Measurements from ENCODE around the gene ZNF668. TPM values are rescaled to one million over a fixed set of nuclear protein-coding genes. Genes with fewer than 3 reads are reported as not detected.

ZNF668 gene
- total RNA-seq, 2 donors from 2014 or later = 16.4 to 30.5 TPM

- no peak for DNase-seq (ENCODE audit: low spot score)
- Mint-ChIP-seq H3K27me3 (no peaks in the 10 kb centered on the region), H3K27ac (no peak overlapping the region), H3K4me3 (no peak overlapping the region), H3K36me3 (no peaks in the 10 kb centered on the region), H3K9me3 (no peaks in the 10 kb centered on the region), H3K4me1 (ENCODE audit: low read depth in 2 of 2) (peaks cover 11 to 17% of the 10 kb centered on the region in 2 donors)
- ATAC-seq = no peak
These were observed 16.5 kb upstream of the ZNF668 start for GRCh38 chr16:31090540-31090939.

DNA sequence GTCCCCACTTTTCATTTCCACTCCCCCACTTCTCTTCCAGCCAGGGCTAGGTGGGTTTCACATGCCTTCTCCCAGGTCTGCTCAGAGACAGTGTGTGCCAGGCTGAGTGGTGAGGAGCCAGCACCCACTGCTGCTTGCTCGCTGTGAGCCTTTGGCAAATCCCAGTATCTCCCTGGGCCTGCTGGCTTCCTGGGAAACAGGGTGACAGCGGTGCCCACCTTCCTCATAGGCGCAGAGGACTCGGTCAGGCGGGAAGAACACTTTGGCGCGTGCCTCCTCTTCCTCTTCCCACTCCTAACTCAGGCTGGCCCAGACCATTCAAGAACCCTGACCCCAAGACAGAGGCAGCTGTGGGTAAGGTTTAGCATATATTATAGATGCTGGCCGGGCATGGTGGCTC, 15.2 kb upstream of the ZNF668 start:
- ATAC-seq (no peak), DNase-seq (ENCODE audit: low spot score) (no peak)
- Mint-ChIP-seq H3K9me3 (no peaks in the 10 kb centered on the region), H3K27ac (peak overlapping the region in 1 of 2 donors; percentile 63), H3K4me1 (ENCODE audit: low read depth in 2 of 2) (peaks cover 5 to 15% of the 10 kb centered on the region in 2 donors), H3K36me3 (no peaks in the 10 kb centered on the region), H3K4me3 (no peak overlapping the region), H3K27me3 (no peaks in the 10 kb centered on the region)

DNA sequence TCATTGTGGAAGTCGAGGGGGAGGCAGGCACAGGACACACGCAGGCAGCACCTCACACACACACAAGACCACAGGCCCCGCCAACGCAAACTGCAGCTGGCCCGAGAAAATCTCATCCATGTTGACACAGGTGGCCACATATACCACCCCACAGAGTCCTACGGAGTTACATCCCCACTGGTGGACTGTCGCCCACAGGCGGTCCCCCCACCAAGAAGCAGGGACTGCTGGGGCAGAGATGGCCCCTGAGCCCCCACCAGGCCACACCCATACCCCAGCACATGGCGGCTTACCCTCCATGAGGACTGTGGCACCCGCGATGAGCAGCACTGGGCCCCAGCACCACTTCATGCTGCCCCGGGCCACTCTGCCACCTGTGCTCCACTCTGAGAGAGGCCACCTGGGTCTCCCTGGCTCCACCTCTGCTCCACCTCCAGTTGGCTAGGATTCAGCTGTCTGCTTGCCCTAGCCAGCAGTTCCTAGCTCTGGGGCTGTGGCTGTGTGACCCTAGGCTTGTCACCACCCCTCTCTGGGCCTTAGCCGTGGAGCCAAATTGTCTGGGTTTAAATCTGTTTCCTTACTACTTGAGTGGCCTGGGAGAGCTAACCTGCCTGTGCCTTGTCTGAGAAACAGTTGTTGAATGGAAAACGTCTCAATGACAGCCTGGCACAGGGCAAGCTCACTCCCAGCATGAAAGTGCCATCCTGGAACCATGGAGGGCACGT, 14.6 kb upstream of the ZNF668 start, which contains the start of gene PRSS53:
Gene PRSS53 (minus strand): TSS at position 485 of the 725 bp plus-strand sequence. CDS start 134 bp downstream, at position 351.
- Mint-ChIP-seq H3K36me3 (no peaks in the 10 kb centered on the region), H3K27me3 (no peaks in the 10 kb centered on the region), H3K27ac (peak within 1 kb of the TSS in 1 of 2 donors; percentile 63), H3K4me3 (no peak within 1 kb of the TSS), H3K4me1 (ENCODE audit: low read depth in 2 of 2) (peaks cover 0 to 10% of the 10 kb centered on the region in 2 donors), H3K9me3 (no peaks in the 10 kb centered on the region)
- no peak for ATAC-seq
- DNase-seq (ENCODE audit: low spot score) = no peak

- H3K27ac Mint-ChIP-seq = no peak overlapping the region
- H3K36me3 Mint-ChIP-seq = no peaks in the 10 kb centered on the region
- ATAC-seq = no peak
- no peak overlapping the region for H3K4me3 Mint-ChIP-seq
- no peaks in the 10 kb centered on the region for H3K9me3 Mint-ChIP-seq
- peaks cover 0 to 8% of the 10 kb centered on the region in 2 donors for H3K4me1 Mint-ChIP-seq (ENCODE audit: low read depth in 2 of 2)
- H3K27me3 Mint-ChIP-seq = no peaks in the 10 kb centered on the region
- no peak for DNase-seq (ENCODE audit: low spot score)
These were observed 13.9 kb upstream of the ZNF668 start for GRCh38 chr16:31087971-31088370.

DNA sequence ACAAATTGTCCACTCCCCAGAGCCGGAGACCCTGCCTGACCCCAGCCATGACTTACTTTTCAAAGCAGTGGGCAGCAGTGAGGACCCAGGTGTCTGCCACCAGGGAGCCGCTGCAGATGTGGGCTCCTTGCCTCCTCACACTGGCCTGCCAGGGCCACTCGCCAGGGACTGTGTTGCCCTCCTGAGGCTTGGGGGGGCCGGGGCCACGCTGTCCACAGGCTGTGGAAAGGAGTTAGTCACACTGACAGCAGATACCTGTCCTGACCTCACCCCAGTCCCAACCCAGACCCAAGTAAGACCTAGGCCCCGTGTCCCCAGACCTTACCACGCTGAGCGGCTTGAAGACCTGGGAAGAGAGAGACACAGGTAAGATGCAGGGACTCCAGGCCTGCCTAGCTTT, 13.4 kb upstream of the ZNF668 start:
- DNase-seq (ENCODE audit: low spot score) (no peak), ATAC-seq (no peak)
- Mint-ChIP-seq H3K36me3 (no peaks in the 10 kb centered on the region), H3K27me3 (no peaks in the 10 kb centered on the region), H3K4me3 (no peak overlapping the region), H3K27ac (no peak overlapping the region), H3K4me1 (ENCODE audit: low read depth in 2 of 2) (peaks cover under 1 to 9% of the 10 kb centered on the region in 2 donors), H3K9me3 (no peaks in the 10 kb centered on the region)

DNA sequence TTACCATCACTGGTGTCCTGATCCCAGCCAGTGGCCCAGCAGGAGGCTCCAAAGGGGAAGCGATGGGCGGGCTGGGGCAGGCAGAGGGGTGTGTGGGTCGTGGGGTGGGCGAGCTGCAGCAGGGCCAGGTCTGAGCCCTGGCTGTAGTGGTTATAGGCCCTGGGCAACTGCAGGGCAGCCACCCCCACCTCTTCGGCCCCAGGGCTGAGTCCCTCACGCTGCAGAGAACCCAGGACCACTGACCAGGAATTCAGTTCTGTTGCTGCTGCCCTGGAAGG, 12.5 kb upstream of the ZNF668 start:
- Mint-ChIP-seq H3K36me3 (no peaks in the 10 kb centered on the region), H3K27me3 (no peaks in the 10 kb centered on the region), H3K27ac (no peak overlapping the region), H3K9me3 (no peaks in the 10 kb centered on the region), H3K4me1 (ENCODE audit: low read depth in 2 of 2) (peaks cover 6 to 14% of the 10 kb centered on the region in 2 donors), H3K4me3 (no peak overlapping the region)
- no peak for ATAC-seq
- no peak for DNase-seq (ENCODE audit: low spot score)

GRCh38 chr16:31085873-31086628, 12.0 kb upstream of the ZNF668 start:
- H3K9me3 Mint-ChIP-seq = no peaks in the 10 kb centered on the region
- DNase-seq (ENCODE audit: low spot score) (no peak), ATAC-seq (no peak)
- H3K27me3 Mint-ChIP-seq = no peaks in the 10 kb centered on the region
- no peak overlapping the region for H3K4me3 Mint-ChIP-seq
- H3K36me3 Mint-ChIP-seq = no peaks in the 10 kb centered on the region
- H3K27ac Mint-ChIP-seq = no peak overlapping the region
- H3K4me1 Mint-ChIP-seq (ENCODE audit: low read depth in 2 of 2) = peaks cover 6 to 14% of the 10 kb centered on the region in 2 donors

GRCh38 chr16:31085411-31085810, 11.4 kb upstream of the ZNF668 start:
- no peak overlapping the region for H3K27ac Mint-ChIP-seq
- no peak for DNase-seq (ENCODE audit: low spot score)
- no peak overlapping the region for H3K4me3 Mint-ChIP-seq
- H3K27me3 Mint-ChIP-seq = no peaks in the 10 kb centered on the region
- H3K9me3 Mint-ChIP-seq = no peaks in the 10 kb centered on the region
- no peak for ATAC-seq
- no peaks in the 10 kb centered on the region for H3K36me3 Mint-ChIP-seq
- peaks cover 6 to 9% of the 10 kb centered on the region in 2 donors for H3K4me1 Mint-ChIP-seq (ENCODE audit: low read depth in 2 of 2)

GRCh38 chr16:31084584-31085302, 10.7 kb upstream of the ZNF668 start:
- Mint-ChIP-seq H3K27me3 (no peaks in the 10 kb centered on the region), H3K4me1 (ENCODE audit: low read depth in 2 of 2) (peaks cover 6 to 9% of the 10 kb centered on the region in 2 donors), H3K4me3 (no peak overlapping the region), H3K27ac (no peak overlapping the region), H3K36me3 (no peaks in the 10 kb centered on the region), H3K9me3 (no peaks in the 10 kb centered on the region)
- DNase-seq (ENCODE audit: low spot score) (no peak), ATAC-seq (peak in 1 of 2 donors; percentile 3)

- Mint-ChIP-seq H3K27ac (no peak overlapping the region), H3K9me3 (no peaks in the 10 kb centered on the region), H3K4me3 (no peak overlapping the region), H3K27me3 (no peaks in the 10 kb centered on the region), H3K36me3 (no peaks in the 10 kb centered on the region), H3K4me1 (ENCODE audit: low read depth in 2 of 2) (peaks cover 6 to 14% of the 10 kb centered on the region in 2 donors)
- ATAC-seq (no peak), DNase-seq (ENCODE audit: low spot score) (no peak)
These were observed 9.9 kb upstream of the ZNF668 start for GRCh38 chr16:31083981-31084380.

DNA sequence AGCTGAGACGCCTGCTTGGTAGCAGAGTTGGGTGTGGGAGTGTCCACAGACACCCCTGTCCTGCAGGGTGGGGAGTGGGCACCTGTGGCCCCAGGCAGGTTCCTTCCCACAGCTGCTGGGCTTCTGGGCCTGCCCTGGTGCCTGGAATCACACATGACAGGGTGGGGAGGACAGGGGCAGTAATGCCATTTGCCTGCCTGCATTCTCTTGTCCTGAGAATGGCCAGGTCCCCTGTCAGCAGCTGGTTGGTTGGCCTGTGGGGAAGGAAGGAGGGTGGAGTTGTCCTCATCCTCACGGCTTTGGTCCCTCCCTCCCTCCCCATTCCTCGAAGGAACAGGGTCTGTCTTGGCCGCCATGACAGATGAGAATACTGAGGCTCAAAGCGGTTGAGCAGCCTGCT, 9.5 kb upstream of the ZNF668 start:
- Mint-ChIP-seq H3K27ac (no peak overlapping the region), H3K4me1 (ENCODE audit: low read depth in 2 of 2) (peaks cover 6 to 18% of the 10 kb centered on the region in 2 donors), H3K36me3 (no peaks in the 10 kb centered on the region), H3K4me3 (no peak overlapping the region), H3K27me3 (no peaks in the 10 kb centered on the region), H3K9me3 (no peaks in the 10 kb centered on the region)
- DNase-seq (ENCODE audit: low spot score) = no peak
- ATAC-seq = no peak

DNA sequence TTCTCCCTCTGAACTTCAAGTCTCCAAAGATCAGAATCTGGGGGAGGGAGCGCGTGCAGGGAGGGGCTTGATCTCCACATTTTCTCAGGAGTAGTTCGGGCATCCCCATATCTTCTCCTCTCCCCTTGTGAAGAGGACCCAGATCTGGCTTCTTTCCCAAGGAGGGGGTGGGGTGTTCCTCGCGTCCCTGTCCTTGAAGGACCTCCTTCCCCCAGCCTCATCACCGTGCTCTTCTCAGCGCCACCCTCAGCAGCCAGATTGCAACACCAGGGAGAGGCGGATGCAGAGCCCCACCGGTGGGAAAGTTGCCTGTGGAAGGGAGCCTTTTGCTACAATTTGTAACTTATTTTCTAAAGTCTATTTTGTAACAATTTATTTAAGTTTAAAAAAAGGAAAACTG, 9.0 kb upstream of the ZNF668 start:
- no peak for ATAC-seq
- H3K4me1 Mint-ChIP-seq (ENCODE audit: low read depth in 2 of 2) = peaks cover 8 to 21% of the 10 kb centered on the region in 2 donors
- no peak overlapping the region for H3K27ac Mint-ChIP-seq
- no peak overlapping the region for H3K4me3 Mint-ChIP-seq
- no peak for DNase-seq (ENCODE audit: low spot score)
- H3K9me3 Mint-ChIP-seq = no peaks in the 10 kb centered on the region
- H3K36me3 Mint-ChIP-seq = no peaks in the 10 kb centered on the region
- no peaks in the 10 kb centered on the region for H3K27me3 Mint-ChIP-seq

GRCh38 chr16:31082368-31083045, 8.5 kb upstream of the ZNF668 start:
- Mint-ChIP-seq H3K4me1 (ENCODE audit: low read depth in 2 of 2) (peaks cover 13 to 25% of the 10 kb centered on the region in 2 donors), H3K4me3 (no peak overlapping the region), H3K27ac (no peak overlapping the region)

More at GRCh38 chr16:31082368-31083045, 8.5 kb upstream of the ZNF668 start:
- Mint-ChIP-seq H3K9me3 (no peaks in the 10 kb centered on the region), H3K27me3 (no peaks in the 10 kb centered on the region), H3K36me3 (no peaks in the 10 kb centered on the region)
- DNase-seq (ENCODE audit: low spot score) (no peak), ATAC-seq (no peak)
